ENCODE data around the gene SNX5.
A peak's percentile ranks its signal among the peaks of the same experiment; 100 is the strongest.

The SNX5 gene

DNA sequence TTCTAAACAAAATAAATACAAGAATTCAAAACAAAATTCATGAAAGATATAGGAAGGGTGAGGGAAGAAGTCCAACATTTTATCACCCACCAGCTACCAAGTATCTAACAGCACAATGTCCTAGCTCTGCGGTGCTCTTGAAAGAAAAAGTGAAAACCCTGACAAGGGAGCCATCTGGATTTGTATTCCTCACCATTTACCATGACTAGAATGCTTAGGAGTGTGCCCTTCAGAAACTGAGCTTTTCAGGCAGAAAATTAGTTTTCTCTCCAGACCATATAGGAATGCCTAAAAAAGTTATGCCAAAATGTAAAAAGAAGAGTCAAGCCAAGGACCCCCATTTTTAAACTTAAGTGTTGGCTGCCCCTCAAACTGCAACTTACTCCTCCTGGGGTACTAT lies 4.5 kb downstream of the SNX5 start:
- Histone ChIP-seq H4K20me1 (ENCODE audit: insufficient read depth, low read length) (peaks cover 87% of the 10 kb centered on the region), H3K9ac (ENCODE audit: low read depth, low read length) (peak overlapping the region; percentile 89), H3K4me1 (ENCODE audit: insufficient read depth, low read length) (peaks cover 71% of the 10 kb centered on the region), H3K79me2 (ENCODE audit: insufficient read depth, low read length) (peaks cover 97% of the 10 kb centered on the region), H2AFZ (ENCODE audit: low read depth, low read length) (no peak overlapping the region), H3K36me3 (ENCODE audit: insufficient read depth, low read length) (peaks cover 83% of the 10 kb centered on the region), H3K4me3 (ENCODE audit: low read depth in 1 of 2, low read length in 2 of 2) (peak overlapping the region; percentile 2 to 72; a peak in 2 of 4 replicates), H3K27me3 (ENCODE audit: insufficient read depth, low read length, poor library complexity) (no peaks in the 10 kb centered on the region), H3K9me3 (ENCODE audit: insufficient read depth, low read length, severe bottlenecking) (no peaks in the 10 kb centered on the region), H3K4me2 (ENCODE audit: insufficient read depth, low read length) (peak overlapping the region; percentile 84), H3K27ac (ENCODE audit: low read length) (peak overlapping the region; percentile 98)
- no peak for TF ChIP-seq EZH2 (IDR thresholded peaks at IDR 0.05; ENCODE audit: borderline replicate concordance, low read depth, low read length, severe bottlenecking)
- TF ChIP-seq, protein P1, sequence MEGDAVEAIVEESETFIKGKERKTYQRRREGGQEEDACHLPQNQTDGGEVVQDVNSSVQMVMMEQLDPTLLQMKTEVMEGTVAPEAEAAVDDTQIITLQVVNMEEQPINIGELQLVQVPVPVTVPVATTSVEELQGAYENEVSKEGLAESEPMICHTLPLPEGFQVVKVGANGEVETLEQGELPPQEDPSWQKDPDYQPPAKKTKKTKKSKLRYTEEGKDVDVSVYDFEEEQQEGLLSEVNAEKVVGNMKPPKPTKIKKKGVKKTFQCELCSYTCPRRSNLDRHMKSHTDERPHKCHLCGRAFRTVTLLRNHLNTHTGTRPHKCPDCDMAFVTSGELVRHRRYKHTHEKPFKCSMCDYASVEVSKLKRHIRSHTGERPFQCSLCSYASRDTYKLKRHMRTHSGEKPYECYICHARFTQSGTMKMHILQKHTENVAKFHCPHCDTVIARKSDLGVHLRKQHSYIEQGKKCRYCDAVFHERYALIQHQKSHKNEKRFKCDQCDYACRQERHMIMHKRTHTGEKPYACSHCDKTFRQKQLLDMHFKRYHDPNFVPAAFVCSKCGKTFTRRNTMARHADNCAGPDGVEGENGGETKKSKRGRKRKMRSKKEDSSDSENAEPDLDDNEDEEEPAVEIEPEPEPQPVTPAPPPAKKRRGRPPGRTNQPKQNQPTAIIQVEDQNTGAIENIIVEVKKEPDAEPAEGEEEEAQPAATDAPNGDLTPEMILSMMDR (IDR thresholded peaks at IDR 0.05; ENCODE audit: borderline replicate concordance, extremely low read depth, low read length, poor library complexity, severe bottlenecking) = no peak
- ATAC-seq (ENCODE audit: insufficient read depth, low read depth) (no peak), DNase-seq (no peak)

DNA sequence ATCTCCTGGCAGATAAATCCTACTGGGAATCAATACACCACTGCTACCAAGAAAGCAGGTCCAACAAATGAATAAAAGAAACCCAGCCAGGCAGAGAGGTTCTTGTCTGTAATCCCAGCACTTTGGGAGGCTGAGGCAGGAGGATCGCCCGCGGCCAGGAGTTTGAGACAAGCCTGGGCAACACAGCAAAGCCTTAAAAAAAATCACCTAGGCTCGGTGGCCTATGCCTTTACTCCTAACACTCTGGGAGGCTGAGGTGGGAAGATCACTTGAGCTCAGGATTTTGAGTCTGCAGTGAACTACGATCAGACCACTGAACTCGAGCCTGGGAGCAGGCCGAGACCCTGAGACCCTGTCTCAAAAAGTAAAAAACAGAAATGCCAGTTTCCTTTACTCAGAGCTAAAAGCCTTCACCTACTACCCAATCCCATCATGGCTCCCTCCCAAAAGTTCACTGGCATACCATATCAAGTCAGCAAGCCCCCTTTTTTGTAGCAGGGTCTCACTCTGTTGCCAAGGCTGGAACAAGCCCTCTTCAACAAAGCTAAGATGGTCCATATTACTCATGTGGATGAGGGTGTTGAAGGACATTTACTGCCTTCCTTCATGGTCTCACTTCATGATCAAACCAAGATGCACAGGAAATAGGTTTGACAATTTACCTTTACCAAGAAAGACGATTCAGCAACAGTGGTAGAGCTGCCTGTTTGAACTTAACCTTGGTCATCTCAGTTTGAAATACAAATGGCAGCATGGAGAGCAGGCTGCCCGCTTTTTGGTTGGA lies 5.3 kb downstream of the SNX5 start:
- DNase-seq (no peak), ATAC-seq (ENCODE audit: insufficient read depth, low read depth) (no peak)
- Histone ChIP-seq H3K9me3 (ENCODE audit: insufficient read depth, low read length, severe bottlenecking) (no peaks in the 10 kb centered on the region), H3K4me2 (ENCODE audit: insufficient read depth, low read length) (peak overlapping the region; percentile 84), H3K27ac (ENCODE audit: low read length) (peak overlapping the region; percentile 47), H3K4me3 (ENCODE audit: low read depth in 1 of 2, low read length in 2 of 2) (peak overlapping the region in 1 of 2 experiments; percentile 72; a peak in 2 of 4 replicates), H3K4me1 (ENCODE audit: insufficient read depth, low read length) (peaks cover 76% of the 10 kb centered on the region), H3K27me3 (ENCODE audit: insufficient read depth, low read length, poor library complexity) (no peaks in the 10 kb centered on the region), H2AFZ (ENCODE audit: low read depth, low read length) (no peak overlapping the region), H3K36me3 (ENCODE audit: insufficient read depth, low read length) (peaks cover 90% of the 10 kb centered on the region), H3K9ac (ENCODE audit: low read depth, low read length) (peak overlapping the region; percentile 89), H3K79me2 (ENCODE audit: insufficient read depth, low read length) (peaks cover 100% of the 10 kb centered on the region), H4K20me1 (ENCODE audit: insufficient read depth, low read length) (peaks cover 95% of the 10 kb centered on the region)
- TF ChIP-seq EZH2 (IDR thresholded peaks at IDR 0.05; ENCODE audit: borderline replicate concordance, low read depth, low read length, severe bottlenecking) = no peak
- TF ChIP-seq, protein P1 (IDR thresholded peaks at IDR 0.05; ENCODE audit: borderline replicate concordance, extremely low read depth, low read length, poor library complexity, severe bottlenecking) = no peak

DNA sequence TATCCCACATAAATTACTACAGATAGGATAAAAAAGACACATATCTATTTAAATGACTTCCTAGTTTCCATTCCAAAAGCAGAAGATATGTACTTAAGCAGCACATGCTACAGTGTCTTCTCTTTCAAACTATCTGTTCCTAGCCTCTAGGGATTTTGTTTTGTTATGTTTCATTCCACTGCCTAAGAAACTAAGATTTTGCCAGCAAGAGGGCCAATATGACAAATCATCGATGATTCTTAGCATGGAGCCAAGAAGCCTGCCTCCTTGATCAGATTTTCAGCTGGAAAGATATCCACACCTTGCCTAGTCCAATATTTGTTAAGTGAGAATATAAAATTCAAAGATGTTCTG lies 7.0 kb downstream of the SNX5 start:
- no peak overlapping the region for H3K4me3 ChIP-seq (ENCODE audit: low read depth in 1 of 2, low read length in 2 of 2)
- H3K27me3 ChIP-seq (ENCODE audit: insufficient read depth, low read length, poor library complexity) = no peaks in the 10 kb centered on the region
- peak overlapping the region; percentile 24 for H3K9ac ChIP-seq (ENCODE audit: low read depth, low read length)
- peaks cover 95% of the 10 kb centered on the region for H3K36me3 ChIP-seq (ENCODE audit: insufficient read depth, low read length)
- H3K79me2 ChIP-seq (ENCODE audit: insufficient read depth, low read length) = peaks cover 100% of the 10 kb centered on the region
- H3K27ac ChIP-seq (ENCODE audit: low read length) = peak overlapping the region; percentile 26; the same call in 1 of the 2 replicates
- no peak overlapping the region for H2AFZ ChIP-seq (ENCODE audit: low read depth, low read length)
- H3K9me3 ChIP-seq (ENCODE audit: insufficient read depth, low read length, severe bottlenecking) = no peaks in the 10 kb centered on the region
- H3K4me1 ChIP-seq (ENCODE audit: insufficient read depth, low read length) = peaks cover 74% of the 10 kb centered on the region
- H3K4me2 ChIP-seq (ENCODE audit: insufficient read depth, low read length) = peak overlapping the region; percentile 45; the same call in 1 of the 2 replicates
- ATAC-seq (ENCODE audit: insufficient read depth, low read depth) = no peak
- H4K20me1 ChIP-seq (ENCODE audit: insufficient read depth, low read length) = peaks cover 99% of the 10 kb centered on the region
- DNase-seq = no peak
- TF ChIP-seq, protein P1 (IDR thresholded peaks at IDR 0.05; ENCODE audit: borderline replicate concordance, extremely low read depth, low read length, poor library complexity, severe bottlenecking) = no peak

All from DND-41 (cell line).